ENCODE data around the gene KIF16B. TPM values are rescaled to one million over a fixed set of nuclear protein-coding genes. Genes with fewer than 3 reads are reported as not detected.

KIF16B gene
- total and polyA plus RNA-seq, 2 of the 13 experiments (the other 11 are each of a cell fraction or from before 2014, with no cell fraction given): 6.9 to 18.0 TPM

DNA sequence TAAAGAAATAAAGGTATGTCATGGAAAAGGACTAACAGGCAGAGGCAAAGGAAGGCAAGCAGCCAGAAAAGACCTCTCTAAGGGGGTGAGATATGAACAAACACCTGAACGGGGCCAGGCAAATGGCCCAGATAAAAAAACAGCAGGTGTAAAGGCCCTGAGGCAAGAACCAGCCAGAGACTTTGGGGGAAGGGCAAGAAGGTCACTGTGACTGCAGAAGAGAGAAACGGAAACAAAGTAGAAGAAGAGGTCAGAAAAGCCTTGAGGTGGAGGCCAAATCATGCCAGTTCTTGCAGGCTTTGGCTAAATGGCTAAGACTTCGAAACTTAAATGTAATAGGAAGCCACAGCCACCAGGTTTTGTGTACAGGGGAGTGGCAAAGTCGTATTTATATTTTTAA lies 30.8 kb downstream of the KIF16B start (continued):
- TF ChIP-seq, protein P1, sequence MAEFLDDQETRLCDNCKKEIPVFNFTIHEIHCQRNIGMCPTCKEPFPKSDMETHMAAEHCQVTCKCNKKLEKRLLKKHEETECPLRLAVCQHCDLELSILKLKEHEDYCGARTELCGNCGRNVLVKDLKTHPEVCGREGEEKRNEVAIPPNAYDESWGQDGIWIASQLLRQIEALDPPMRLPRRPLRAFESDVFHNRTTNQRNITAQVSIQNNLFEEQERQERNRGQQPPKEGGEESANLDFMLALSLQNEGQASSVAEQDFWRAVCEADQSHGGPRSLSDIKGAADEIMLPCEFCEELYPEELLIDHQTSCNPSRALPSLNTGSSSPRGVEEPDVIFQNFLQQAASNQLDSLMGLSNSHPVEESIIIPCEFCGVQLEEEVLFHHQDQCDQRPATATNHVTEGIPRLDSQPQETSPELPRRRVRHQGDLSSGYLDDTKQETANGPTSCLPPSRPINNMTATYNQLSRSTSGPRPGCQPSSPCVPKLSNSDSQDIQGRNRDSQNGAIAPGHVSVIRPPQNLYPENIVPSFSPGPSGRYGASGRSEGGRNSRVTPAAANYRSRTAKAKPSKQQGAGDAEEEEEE (CRISPR knock-in tag; IDR thresholded peaks at IDR 0.05; ENCODE audit: borderline replicate concordance): no peak
- TF ChIP-seq TBP (CRISPR knock-in tag; IDR thresholded peaks at IDR 0.05) (no peak), GFI1 (CRISPR knock-in tag; IDR thresholded peaks at IDR 0.05; ENCODE audit: borderline replicate concordance) (no peak), NFE2L1 (CRISPR knock-in tag; IDR thresholded peaks at IDR 0.05; ENCODE audit: borderline replicate concordance) (no peak)
- TF ChIP-seq, protein P2, sequence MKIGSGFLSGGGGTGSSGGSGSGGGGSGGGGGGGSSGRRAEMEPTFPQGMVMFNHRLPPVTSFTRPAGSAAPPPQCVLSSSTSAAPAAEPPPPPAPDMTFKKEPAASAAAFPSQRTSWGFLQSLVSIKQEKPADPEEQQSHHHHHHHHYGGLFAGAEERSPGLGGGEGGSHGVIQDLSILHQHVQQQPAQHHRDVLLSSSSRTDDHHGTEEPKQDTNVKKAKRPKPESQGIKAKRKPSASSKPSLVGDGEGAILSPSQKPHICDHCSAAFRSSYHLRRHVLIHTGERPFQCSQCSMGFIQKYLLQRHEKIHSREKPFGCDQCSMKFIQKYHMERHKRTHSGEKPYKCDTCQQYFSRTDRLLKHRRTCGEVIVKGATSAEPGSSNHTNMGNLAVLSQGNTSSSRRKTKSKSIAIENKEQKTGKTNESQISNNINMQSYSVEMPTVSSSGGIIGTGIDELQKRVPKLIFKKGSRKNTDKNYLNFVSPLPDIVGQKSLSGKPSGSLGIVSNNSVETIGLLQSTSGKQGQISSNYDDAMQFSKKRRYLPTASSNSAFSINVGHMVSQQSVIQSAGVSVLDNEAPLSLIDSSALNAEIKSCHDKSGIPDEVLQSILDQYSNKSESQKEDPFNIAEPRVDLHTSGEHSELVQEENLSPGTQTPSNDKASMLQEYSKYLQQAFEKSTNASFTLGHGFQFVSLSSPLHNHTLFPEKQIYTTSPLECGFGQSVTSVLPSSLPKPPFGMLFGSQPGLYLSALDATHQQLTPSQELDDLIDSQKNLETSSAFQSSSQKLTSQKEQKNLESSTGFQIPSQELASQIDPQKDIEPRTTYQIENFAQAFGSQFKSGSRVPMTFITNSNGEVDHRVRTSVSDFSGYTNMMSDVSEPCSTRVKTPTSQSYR (CRISPR knock-in tag; IDR thresholded peaks at IDR 0.05; ENCODE audit: borderline replicate concordance): no peak

DNA sequence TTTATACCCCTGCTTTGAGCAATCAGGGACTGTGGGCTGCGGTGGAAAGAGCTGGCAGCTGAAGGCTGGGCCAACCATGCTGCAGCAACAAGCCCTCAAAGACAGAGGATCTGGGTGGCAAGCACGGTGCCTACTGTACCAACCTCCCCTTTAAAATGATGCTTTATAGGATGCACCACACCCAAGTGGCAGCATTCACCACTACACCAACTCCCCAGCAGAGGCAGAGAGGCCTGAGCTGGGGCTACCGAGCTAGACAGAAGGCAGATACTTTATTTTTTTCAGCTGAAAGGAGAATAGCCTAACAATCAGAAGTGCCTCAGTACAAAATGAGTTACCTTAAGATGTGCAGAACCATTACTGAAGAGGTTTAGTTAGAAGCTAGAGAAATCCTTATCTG lies 31.4 kb downstream of the KIF16B start:
- CTCF ChIA-PET (ENCODE audit: low intra/inter-chr PET ratio, low total read pairs): no interaction called here
- H3K4me2 ChIP-seq (ENCODE audit: low read depth, low read length): no peak overlapping the region
- no peak overlapping the region for H3K4me3 ChIP-seq (replicated peaks in 1 of 3; ENCODE audit: insufficient read depth in 1 of 3, low read depth in 2 of 3, low read length in 3 of 3)
- no peak overlapping the region for H2AFZ ChIP-seq (ENCODE audit: low read length)
- POLR2A ChIA-PET: no interaction called here
- no peaks in the 10 kb centered on the region for H3K79me2 ChIP-seq (ENCODE audit: insufficient read depth, low read length)
- in situ Hi-C loops (cut with HindIII; ENCODE audit: extremely low pct_ligation_motif_present, low pct_unique_long_range_greater_than_20kb): no loop called here
- no peaks in the 10 kb centered on the region for H3K27me3 ChIP-seq (ENCODE audit: control insufficient read depth in 1 of 2, insufficient read depth in 2 of 2, low read length in 2 of 2)
- H3K4me1 ChIP-seq (ENCODE audit: insufficient read depth, low read length): peaks cover 12% of the 10 kb centered on the region; the same call in 1 of the 2 replicates
- H3K27ac ChIP-seq (ENCODE audit: extremely low read length, insufficient read depth, low read length): no peak overlapping the region
- 0 out of 5 replicates have a peak, but pooled peaks cover 0 to 1% of the 10 kb centered on the region in 2 experiments for H3K36me3 ChIP-seq (replicated peaks in 1 of 2; ENCODE audit: control insufficient read depth in 1 of 2, insufficient read depth in 2 of 2, low read length in 2 of 2)
- no peak overlapping the region for H3K9ac ChIP-seq (ENCODE audit: insufficient read depth, low read depth, low read length)
- intact Hi-C loops (cut with micrococcal nuclease; ENCODE audit: unreplicated experiment): no loop called here
- H3K9me3 ChIP-seq (ENCODE audit: low read length): no peaks in the 10 kb centered on the region
- 94% methylated on average over 2 of the region's 3 CpGs for WGBS (ENCODE audit: low lambda C conversion rate)
- H4K20me1 ChIP-seq (ENCODE audit: insufficient read depth, low read length): no peaks in the 10 kb centered on the region
- BruUV-seq (replicated peaks): no TSS peak
- no peak for DNase-seq (ENCODE audit: low spot score)
- no peak; the same call in 1 of the 3 replicates for ATAC-seq
- FAIRE-seq: no peak
- TF ChIP-seq MAF1 (CRISPR knock-in tag; IDR thresholded peaks at IDR 0.05; ENCODE audit: borderline replicate concordance) (no peak), XBP1 (CRISPR knock-in tag; IDR thresholded peaks at IDR 0.05) (no peak), STAT5B (CRISPR knock-in tag; IDR thresholded peaks at IDR 0.05) (no peak), KLF15 (CRISPR knock-in tag; IDR thresholded peaks at IDR 0.05; ENCODE audit: borderline replicate concordance) (no peak), ZNF337 (CRISPR knock-in tag; IDR thresholded peaks at IDR 0.05; ENCODE audit: borderline replicate concordance, low read depth) (no peak), SSRP1 (CRISPR knock-in tag; IDR thresholded peaks at IDR 0.05) (no peak)
- TF ChIP-seq, protein P3, sequence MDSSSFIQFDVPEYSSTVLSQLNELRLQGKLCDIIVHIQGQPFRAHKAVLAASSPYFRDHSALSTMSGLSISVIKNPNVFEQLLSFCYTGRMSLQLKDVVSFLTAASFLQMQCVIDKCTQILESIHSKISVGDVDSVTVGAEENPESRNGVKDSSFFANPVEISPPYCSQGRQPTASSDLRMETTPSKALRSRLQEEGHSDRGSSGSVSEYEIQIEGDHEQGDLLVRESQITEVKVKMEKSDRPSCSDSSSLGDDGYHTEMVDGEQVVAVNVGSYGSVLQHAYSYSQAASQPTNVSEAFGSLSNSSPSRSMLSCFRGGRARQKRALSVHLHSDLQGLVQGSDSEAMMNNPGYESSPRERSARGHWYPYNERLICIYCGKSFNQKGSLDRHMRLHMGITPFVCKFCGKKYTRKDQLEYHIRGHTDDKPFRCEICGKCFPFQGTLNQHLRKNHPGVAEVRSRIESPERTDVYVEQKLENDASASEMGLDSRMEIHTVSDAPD (CRISPR knock-in tag; IDR thresholded peaks at IDR 0.05): no peak
- TF ChIP-seq, protein P4, sequence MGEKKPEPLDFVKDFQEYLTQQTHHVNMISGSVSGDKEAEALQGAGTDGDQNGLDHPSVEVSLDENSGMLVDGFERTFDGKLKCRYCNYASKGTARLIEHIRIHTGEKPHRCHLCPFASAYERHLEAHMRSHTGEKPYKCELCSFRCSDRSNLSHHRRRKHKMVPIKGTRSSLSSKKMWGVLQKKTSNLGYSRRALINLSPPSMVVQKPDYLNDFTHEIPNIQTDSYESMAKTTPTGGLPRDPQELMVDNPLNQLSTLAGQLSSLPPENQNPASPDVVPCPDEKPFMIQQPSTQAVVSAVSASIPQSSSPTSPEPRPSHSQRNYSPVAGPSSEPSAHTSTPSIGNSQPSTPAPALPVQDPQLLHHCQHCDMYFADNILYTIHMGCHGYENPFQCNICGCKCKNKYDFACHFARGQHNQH (CRISPR knock-in tag; IDR thresholded peaks at IDR 0.05): no peak
- TF ChIP-seq, protein P5, sequence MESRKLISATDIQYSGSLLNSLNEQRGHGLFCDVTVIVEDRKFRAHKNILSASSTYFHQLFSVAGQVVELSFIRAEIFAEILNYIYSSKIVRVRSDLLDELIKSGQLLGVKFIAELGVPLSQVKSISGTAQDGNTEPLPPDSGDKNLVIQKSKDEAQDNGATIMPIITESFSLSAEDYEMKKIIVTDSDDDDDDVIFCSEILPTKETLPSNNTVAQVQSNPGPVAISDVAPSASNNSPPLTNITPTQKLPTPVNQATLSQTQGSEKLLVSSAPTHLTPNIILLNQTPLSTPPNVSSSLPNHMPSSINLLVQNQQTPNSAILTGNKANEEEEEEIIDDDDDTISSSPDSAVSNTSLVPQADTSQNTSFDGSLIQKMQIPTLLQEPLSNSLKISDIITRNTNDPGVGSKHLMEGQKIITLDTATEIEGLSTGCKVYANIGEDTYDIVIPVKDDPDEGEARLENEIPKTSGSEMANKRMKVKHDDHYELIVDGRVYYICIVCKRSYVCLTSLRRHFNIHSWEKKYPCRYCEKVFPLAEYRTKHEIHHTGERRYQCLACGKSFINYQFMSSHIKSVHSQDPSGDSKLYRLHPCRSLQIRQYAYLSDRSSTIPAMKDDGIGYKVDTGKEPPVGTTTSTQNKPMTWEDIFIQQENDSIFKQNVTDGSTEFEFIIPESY (CRISPR knock-in tag; IDR thresholded peaks at IDR 0.05): no peak
